ENCODE measurements around the gene ACSS3. TPM values are rescaled to one million over a fixed set of nuclear protein-coding genes. Genes with fewer than 3 reads are reported as not detected.

ACSS3 gene
- total and polyA plus RNA-seq, 9 of the 15 experiments (the other 6 are each of a cell fraction or from before 2014, with no cell fraction given) = 0.40 TPM; not detected in 8

- ATAC-seq = no peak
- no peaks in the 10 kb centered on the region for H3K4me1 ChIP-seq (replicated peaks in 1 of 2; ENCODE audit: control insufficient read depth in 2 of 2, insufficient read depth in 2 of 2, low read length in 2 of 2)
- no TSS peak for BruUV-seq (replicated peaks)
- no peak overlapping the region for H2AFZ ChIP-seq (ENCODE audit: low read depth, low read length)
- H3K9me1 ChIP-seq (ENCODE audit: control insufficient read depth, insufficient read depth, low read length) = no peaks in the 10 kb centered on the region
- no peak overlapping the region for H3K4me3 ChIP-seq
- H4K20me1 ChIP-seq (replicated peaks; ENCODE audit: control insufficient read depth, insufficient read depth, low read length) = no peaks in the 10 kb centered on the region
- no peak overlapping the region for H3K9ac ChIP-seq (ENCODE audit: insufficient read depth in 1 of 2, low read depth in 2 of 2, low read length in 2 of 2)
- no peak for FAIRE-seq
- H3K27ac ChIP-seq (ENCODE audit: extremely low read depth, low read depth, low read length) = no peak overlapping the region
- DNase-seq (ENCODE audit: extremely low read depth in 1 of 4, low spot score in 3 of 4) = no peak
- ChIA-PET CTCF (ENCODE audit: low intra/inter-chr PET ratio) (no interaction called here), POLR2A (no interaction called here)
- intact Hi-C loops (cut with micrococcal nuclease) (no loop called here), in situ Hi-C loops (cut with MboI) (no loop called here)
- WGBS (ENCODE audit: insufficient coverage, low coverage, missing lambda C conversion rate) = 0% methylated on average over 1 of the region's 1 CpG
- no peaks in the 10 kb centered on the region for H3K79me2 ChIP-seq (ENCODE audit: control insufficient read depth, insufficient read depth, low read length)
- TF ChIP-seq MEF2A (IDR thresholded peaks at IDR 0.05; ENCODE audit: control insufficient read depth, low read depth, low read length) = no peak
- TF ChIP-seq LARP7 (IDR thresholded peaks at IDR 0.05) = no peak
- no peak for TF ChIP-seq BRD4 (IDR thresholded peaks at IDR 0.05)
- TF ChIP-seq FOXJ3 (CRISPR knock-in tag; IDR thresholded peaks at IDR 0.05) = no peak
- no peak for TF ChIP-seq KLF10 (CRISPR knock-in tag; IDR thresholded peaks at IDR 0.05)
- TF ChIP-seq BCLAF1 (IDR thresholded peaks at IDR 0.05; ENCODE audit: borderline replicate concordance in 1 of 2, control insufficient read depth in 1 of 2, low read depth in 2 of 2, low read length in 1 of 2) = no peak
- TF ChIP-seq HMGXB4 (CRISPR knock-in tag; IDR thresholded peaks at IDR 0.05) = no peak
- TF ChIP-seq ZNF57 (CRISPR knock-in tag; IDR thresholded peaks at IDR 0.05) = no peak
- no peak for TF ChIP-seq ZNF830 (CRISPR knock-in tag; IDR thresholded peaks at IDR 0.05)
- TF ChIP-seq SMC3 (conservative IDR thresholded peaks at IDR 0.05; ENCODE audit: insufficient read depth, low read depth, low read length) = no peak
- no peak for TF ChIP-seq RBM39 (optimal IDR thresholded peaks at IDR 0.05; ENCODE audit: low read depth, low read length)
- no peak for TF ChIP-seq STAT5B (CRISPR knock-in tag; IDR thresholded peaks at IDR 0.05)
- no peak for TF ChIP-seq FOXP4 (CRISPR knock-in tag; IDR thresholded peaks at IDR 0.05; ENCODE audit: borderline replicate concordance)
- no peak for TF ChIP-seq ZNF717 (CRISPR knock-in tag; IDR thresholded peaks at IDR 0.05)
- H3K9me3 ChIP-seq (replicated peaks; ENCODE audit: control insufficient read depth, insufficient read depth, low read depth, low read length) = 0 out of 2 replicates have a peak, but pooled peaks cover 2% of the 10 kb centered on the region
- H3K36me3 ChIP-seq (ENCODE audit: control insufficient read depth, insufficient read depth, low read length) = no peaks in the 10 kb centered on the region
- H3K27me3 ChIP-seq (ENCODE audit: control insufficient read depth in 2 of 2, insufficient read depth in 2 of 2, low read length in 2 of 2) = no peaks in the 10 kb centered on the region
- H3K4me2 ChIP-seq (ENCODE audit: insufficient read depth, low read length) = no peak overlapping the region
Measured at GRCh38 chr12:81221681-81222080, 143.8 kb downstream of the ACSS3 start.

Data from K562 (cell line).